Brain microvascular endothelial cell (primary cell): ENCODE data around the gene SELENOM.
"Not testable (repeated sequence)": the region's sequence is repeated elsewhere in the genome, so short reads cannot be mapped to it uniquely, and the experiment has no call there.

Experiments used
- DNase-seq: peaks from one replicate; pipeline ENCODE4 v3.0.0-alpha.2; 2020
- H3K27ac ChIP-seq: fragments of 250-450 bp; sonication (Bioruptor Pico); 2 replicates; pipeline ENCODE4 v1.5.1; 2020; ENCODE audit warnings: mild to moderate bottlenecking, moderate library complexity
- H3K27me3 ChIP-seq: fragments of 250-450 bp; sonication (Bioruptor Pico); replicated peaks from 2 replicates; pipeline ENCODE4 v1.5.1; 2020; ENCODE audit warnings: mild to moderate bottlenecking
- H3K36me3 ChIP-seq: fragments of 250-450 bp; sonication (Bioruptor Pico); replicated peaks from 2 replicates; pipeline ENCODE4 v1.5.1; 2020; ENCODE audit warnings: mild to moderate bottlenecking
- H3K4me3 ChIP-seq: 2 replicates; pipeline ENCODE4 v1.5.1; 2011; ENCODE audit warnings: low read depth, mild to moderate bottlenecking, control low read depth, low read length, moderate library complexity
- in situ Hi-C: cut with HindIII; loops from 2 replicates; pipeline ENCODE4 v1.10.0; 2017; ENCODE audit warnings: low sequenced_read_pairs, low pct_ligation_motif_present
- TF ChIP-seq, protein P1 (sequence below): IDR thresholded peaks from 2 replicates; pipeline ENCODE4 v1.5.1; 2011; ENCODE audit warnings: low read depth, mild to moderate bottlenecking, moderate library complexity, low read length, control low read depth, inconsistent platforms; ENCODE audit errors: missing control alignments

The SELENOM gene

DNA sequence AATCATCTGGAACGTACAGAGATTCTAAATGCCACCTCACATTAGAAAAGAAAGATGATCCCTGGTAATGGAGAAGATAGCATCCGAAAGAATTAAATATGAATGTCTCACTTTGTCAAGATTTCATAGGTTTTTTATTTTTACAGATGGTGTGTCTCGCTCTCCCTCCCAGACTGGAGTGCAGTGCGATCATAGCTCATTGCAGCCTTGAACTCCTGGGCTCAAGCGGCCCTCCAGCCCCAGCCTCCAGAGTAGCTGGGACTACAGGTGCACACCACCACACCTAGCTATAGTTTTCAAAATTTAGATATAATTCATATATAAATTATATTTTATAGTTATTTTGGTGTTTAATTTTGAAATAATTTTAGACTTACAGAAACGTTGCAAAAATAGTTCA is 43.0 kb downstream of the SELENOM start:
- DNase-seq = no peak
- in situ Hi-C loops = no loop called here
- H3K27ac ChIP-seq = no peak overlapping the region
- no peak overlapping the region for H3K4me3 ChIP-seq
- TF ChIP-seq, protein P1, sequence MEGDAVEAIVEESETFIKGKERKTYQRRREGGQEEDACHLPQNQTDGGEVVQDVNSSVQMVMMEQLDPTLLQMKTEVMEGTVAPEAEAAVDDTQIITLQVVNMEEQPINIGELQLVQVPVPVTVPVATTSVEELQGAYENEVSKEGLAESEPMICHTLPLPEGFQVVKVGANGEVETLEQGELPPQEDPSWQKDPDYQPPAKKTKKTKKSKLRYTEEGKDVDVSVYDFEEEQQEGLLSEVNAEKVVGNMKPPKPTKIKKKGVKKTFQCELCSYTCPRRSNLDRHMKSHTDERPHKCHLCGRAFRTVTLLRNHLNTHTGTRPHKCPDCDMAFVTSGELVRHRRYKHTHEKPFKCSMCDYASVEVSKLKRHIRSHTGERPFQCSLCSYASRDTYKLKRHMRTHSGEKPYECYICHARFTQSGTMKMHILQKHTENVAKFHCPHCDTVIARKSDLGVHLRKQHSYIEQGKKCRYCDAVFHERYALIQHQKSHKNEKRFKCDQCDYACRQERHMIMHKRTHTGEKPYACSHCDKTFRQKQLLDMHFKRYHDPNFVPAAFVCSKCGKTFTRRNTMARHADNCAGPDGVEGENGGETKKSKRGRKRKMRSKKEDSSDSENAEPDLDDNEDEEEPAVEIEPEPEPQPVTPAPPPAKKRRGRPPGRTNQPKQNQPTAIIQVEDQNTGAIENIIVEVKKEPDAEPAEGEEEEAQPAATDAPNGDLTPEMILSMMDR = no peak
- H3K27me3 ChIP-seq = no peaks in the 10 kb centered on the region
- no peaks in the 10 kb centered on the region for H3K36me3 ChIP-seq

DNA sequence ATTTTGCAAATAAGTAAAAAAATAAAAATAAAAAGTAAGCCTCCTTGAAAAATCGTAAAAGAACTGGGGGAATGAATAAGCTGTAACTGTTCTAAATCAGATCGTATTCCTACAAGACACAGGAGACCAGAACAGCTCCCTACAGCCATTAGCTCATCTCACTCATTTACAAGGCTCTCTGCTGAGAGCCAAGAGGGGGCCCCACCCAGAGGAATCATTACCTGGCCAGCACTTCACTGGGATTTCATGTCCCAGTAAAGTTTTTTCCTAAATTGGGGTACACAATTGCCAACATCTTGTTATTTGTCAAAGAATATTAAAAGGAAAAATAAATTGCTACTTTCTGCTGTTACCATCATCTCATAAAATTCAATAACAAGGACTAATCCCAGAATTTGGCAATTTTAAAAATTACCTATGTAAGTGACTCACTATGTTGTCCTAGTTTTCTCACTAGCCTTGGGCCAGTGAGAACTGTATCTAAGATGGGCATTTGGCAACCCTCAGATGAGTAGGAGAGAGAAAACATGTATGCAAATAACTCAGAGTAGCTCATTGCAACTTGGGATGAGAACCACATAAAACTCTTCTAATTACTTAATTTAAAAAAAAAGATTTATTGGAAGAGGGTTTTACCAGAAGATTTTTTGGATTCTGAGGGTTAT is 44.7 kb downstream of the SELENOM start:
- in situ Hi-C loops = no loop called here

DNA sequence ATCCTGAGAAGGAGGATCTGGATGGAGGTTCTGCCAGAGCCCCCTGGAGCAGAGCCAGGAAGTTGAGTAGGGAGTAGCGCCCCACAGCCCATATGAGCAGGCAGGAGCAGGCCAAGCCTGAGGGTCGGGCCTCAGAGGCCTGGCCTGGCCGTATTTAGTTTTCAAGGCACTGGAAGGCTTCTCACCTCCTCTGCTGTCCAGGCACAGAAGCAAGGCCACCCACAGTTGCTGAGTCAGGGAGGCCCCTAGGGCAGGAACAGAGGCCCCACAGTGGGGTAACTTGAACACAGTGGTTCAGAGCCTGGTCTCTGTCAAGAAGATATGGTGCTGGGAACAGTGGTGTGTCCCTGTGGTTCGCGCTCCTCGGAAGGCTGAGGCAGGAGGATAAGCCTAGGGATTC is 47.7 kb downstream of the SELENOM start:
- H3K27ac ChIP-seq, H3K36me3 ChIP-seq, H3K4me3 ChIP-seq, H3K27me3 ChIP-seq, DNase-seq, in situ Hi-C loops: not testable (repeated sequence)

More for the DNA sequence above, 44.7 kb downstream of the SELENOM start:
- TF ChIP-seq, protein P1 = no peak
- no peak overlapping the region for H3K27ac ChIP-seq
- no peak overlapping the region for H3K4me3 ChIP-seq
- no peaks in the 10 kb centered on the region for H3K27me3 ChIP-seq
- DNase-seq = no peak
- no peaks in the 10 kb centered on the region for H3K36me3 ChIP-seq

DNA sequence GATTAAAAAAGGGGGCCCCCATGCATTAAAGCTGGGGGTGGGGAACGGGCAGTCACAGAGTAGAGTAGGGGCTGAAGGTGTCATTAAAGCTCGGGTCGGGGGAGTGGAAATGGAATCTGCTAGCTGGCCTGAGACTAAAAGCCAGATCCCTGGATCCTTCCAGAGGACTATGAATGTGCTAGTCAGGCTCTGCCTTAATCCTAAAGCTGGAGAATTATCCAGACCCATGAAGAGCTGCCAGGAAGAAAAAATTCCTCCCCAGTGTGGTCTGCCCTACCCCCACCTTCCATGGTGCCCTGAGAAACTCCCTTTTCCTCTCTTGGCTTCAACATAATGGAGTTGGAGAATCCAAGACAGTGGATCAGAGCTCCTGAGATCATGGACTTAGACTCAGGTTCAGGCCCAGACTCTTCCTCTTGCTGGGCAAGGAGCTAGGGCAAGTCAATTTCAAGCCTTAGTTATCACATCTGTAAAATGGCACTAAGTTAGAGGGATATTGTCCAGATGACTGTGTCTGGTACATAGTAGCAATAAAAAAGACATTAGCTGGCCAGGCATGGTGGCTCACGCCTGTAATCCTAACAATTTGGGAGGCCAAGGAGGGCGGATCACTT is 50.3 kb downstream of the SELENOM start:
- H3K27me3 ChIP-seq = no peaks in the 10 kb centered on the region
- H3K27ac ChIP-seq = no peak overlapping the region
- TF ChIP-seq, protein P1 = no peak
- in situ Hi-C loops = no loop called here
- no peak overlapping the region for H3K4me3 ChIP-seq
- DNase-seq = no peak
- H3K36me3 ChIP-seq = no peaks in the 10 kb centered on the region

DNA sequence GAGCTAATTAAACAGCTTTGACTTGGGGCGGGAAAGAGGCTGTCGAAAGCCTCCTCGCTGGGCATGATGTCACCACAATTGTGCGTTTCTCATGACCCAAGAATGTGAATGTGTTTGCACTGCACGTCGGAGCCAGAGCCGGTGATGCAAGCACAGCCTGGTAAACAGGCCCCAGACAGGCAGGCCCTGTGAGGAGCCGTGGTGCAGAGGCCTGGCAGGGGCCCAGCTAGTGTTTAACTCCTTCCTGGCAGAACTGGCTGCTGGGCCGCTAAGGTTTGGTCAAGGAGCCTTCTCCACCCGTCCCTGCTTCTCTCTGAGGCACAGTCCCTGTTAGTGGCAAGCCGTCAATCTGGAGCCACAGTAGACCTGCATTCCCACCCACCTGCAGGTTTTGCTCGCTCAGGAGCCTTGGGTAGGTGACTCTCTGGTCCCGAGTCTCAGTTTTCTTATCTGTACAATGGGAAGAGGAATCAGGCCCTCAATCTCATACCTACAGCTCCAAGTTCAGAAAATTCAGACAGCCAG is 51.7 kb downstream of the SELENOM start:
- H3K27ac ChIP-seq = peak overlapping the region; percentile 51
- in situ Hi-C loops = no loop called here
- no peaks in the 10 kb centered on the region for H3K27me3 ChIP-seq
- peak; percentile 97 for DNase-seq
- no peaks in the 10 kb centered on the region for H3K36me3 ChIP-seq
- no peak overlapping the region for H3K4me3 ChIP-seq
- TF ChIP-seq, protein P1 = no peak

DNA sequence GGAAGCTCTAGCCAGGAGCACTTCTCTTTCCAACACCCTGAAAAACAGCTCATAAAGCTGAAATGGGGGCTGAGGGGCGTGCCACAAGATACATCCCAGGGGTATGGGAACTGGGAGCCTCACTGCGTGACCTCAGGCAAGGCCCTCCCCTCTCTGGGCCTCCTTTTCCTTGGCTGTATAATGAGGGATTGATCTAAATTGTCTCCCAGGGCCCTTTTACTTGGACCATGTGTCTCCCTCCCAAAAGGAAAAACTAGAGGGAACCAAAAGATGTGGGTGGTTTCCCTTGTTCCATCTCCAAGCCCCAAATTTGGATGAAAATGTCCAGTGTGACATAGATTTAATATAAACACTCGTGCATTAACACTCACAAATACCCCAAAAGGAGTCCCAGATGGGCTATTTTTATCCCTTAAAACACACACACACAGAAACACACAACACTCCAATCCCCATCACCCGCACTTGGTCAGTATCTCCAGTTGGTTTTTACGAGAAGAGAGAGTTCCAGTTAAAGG is 52.2 kb downstream of the SELENOM start:
- in situ Hi-C loops = no loop called here
- Histone ChIP-seq H3K4me3 (no peak overlapping the region), H3K27ac (peak overlapping the region; percentile 51), H3K27me3 (no peaks in the 10 kb centered on the region), H3K36me3 (no peaks in the 10 kb centered on the region)
- TF ChIP-seq, protein P1 = no peak
- no peak for DNase-seq
